KOPT-K1 (cell line): Measurements from ENCODE around the gene CELSR1.
"Not testable (repeated sequence)": the region's sequence is repeated elsewhere in the genome, so short reads cannot be mapped to it uniquely, and the experiment has no call there.

Experiments used
- H3K27ac ChIP-seq: fragments of 200-600 bp; sonication (generic); 2 replicates; pipeline ENCODE4 v1.5.1; 2016; ENCODE audit warnings: antibody characterized with exemption, mild to moderate bottlenecking, low read depth, low read length; ENCODE audit not compliant: poor library complexity, severe bottlenecking
- H3K36me3 ChIP-seq: fragments of 200-600 bp; sonication (generic); 2 replicates; pipeline ENCODE4 v1.5.1; 2017; ENCODE audit warnings: antibody characterized with exemption, mild to moderate bottlenecking, low read length, moderate library complexity; ENCODE audit not compliant: insufficient read depth
- H3K9me3 ChIP-seq: fragments of 200-600 bp; sonication (generic); 2 replicates; pipeline ENCODE4 v1.5.1; 2017; ENCODE audit warnings: antibody characterized with exemption, low read length, mild to moderate bottlenecking; ENCODE audit not compliant: insufficient read depth, poor library complexity, severe bottlenecking

CELSR1 gene

GRCh38 chr22:46406349-46406748, 131.1 kb downstream of the CELSR1 start:
- H3K9me3 ChIP-seq = no peaks in the 10 kb centered on the region
- no peak overlapping the region for H3K27ac ChIP-seq
- no peaks in the 10 kb centered on the region for H3K36me3 ChIP-seq

DNA sequence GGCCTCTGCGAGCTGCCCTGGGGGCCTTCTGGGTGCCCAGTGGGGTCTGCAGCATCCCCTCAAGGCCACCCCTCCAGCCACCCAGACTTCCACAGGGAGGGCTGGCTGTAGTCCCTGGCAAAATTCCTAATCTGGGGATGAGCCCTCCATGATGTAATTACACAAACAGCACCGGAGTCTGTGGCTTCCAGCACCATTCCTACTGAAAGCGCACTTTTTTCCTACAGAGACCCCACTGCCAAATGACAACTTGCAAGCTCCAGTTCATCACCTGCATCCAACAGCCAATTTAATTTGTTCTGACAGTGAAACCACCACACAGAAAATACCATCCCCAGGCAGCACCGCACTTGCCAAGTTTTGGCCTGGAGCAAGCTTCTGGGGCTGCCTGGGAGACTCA, 131.5 kb downstream of the CELSR1 start:
- no peaks in the 10 kb centered on the region for H3K9me3 ChIP-seq
- H3K27ac ChIP-seq = no peak overlapping the region
- H3K36me3 ChIP-seq = no peaks in the 10 kb centered on the region

DNA sequence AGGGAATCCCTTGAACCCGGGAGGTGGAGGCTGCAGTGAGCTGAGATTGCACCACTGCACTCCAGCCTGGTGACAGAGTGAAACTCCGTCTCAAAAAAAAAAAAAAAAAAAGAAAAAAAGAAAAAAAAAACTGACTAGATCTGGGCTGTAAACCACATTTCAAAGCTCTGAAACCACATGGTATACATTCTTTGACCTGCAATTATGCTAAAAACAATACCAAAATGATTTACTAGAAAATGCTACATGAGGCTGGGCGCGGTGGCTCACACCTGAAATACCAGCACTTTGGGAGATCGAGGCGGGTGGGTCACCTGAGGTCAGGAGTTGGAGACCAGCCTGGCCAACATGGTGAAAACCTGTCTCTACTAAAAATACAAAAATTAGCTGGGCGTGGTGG, 133.5 kb downstream of the CELSR1 start:
- not testable (repeated sequence) for H3K27ac ChIP-seq, H3K36me3 ChIP-seq, H3K9me3 ChIP-seq

DNA sequence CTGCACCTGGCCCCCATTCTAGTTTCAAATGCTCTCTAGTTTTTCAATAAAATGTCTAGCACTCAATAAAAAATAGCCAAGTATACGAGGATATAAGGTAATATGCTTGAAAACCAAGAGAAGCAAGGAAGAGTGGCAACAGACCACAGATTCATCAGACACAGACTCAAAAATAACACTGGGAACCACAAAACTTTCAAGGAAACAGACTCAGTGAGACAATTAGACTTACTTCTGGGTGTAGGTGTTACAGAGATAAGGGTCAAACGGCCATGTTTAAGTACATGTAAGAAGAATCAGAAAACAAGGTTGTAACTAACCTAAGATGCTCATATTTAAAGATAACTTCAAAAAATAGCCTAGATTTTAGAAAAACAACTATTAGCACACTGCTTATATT, 134.9 kb downstream of the CELSR1 start:
- H3K27ac ChIP-seq = no peak overlapping the region
- no peaks in the 10 kb centered on the region for H3K9me3 ChIP-seq
- no peaks in the 10 kb centered on the region for H3K36me3 ChIP-seq

DNA sequence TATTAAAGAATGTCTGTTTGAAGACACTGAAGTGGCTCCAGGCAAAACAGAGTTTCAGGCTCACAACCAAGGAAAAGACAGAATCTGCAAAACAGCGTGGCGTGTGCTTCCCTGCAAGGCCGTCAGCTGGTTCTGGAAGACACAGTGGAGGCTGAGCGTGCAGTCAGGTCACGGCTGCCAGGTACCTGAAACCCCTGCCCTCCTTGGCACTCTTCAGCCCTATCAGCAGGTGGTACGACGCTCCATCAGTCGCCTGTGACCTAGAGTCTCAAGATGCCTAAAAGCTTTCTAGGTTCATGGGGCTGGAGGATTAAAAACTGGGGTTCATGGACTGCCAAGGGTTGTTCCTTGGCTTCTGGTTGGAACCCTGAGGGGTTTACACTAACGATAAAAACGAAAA, 136.1 kb downstream of the CELSR1 start:
- Histone ChIP-seq H3K36me3 (no peaks in the 10 kb centered on the region), H3K9me3 (no peaks in the 10 kb centered on the region), H3K27ac (no peak overlapping the region)

DNA sequence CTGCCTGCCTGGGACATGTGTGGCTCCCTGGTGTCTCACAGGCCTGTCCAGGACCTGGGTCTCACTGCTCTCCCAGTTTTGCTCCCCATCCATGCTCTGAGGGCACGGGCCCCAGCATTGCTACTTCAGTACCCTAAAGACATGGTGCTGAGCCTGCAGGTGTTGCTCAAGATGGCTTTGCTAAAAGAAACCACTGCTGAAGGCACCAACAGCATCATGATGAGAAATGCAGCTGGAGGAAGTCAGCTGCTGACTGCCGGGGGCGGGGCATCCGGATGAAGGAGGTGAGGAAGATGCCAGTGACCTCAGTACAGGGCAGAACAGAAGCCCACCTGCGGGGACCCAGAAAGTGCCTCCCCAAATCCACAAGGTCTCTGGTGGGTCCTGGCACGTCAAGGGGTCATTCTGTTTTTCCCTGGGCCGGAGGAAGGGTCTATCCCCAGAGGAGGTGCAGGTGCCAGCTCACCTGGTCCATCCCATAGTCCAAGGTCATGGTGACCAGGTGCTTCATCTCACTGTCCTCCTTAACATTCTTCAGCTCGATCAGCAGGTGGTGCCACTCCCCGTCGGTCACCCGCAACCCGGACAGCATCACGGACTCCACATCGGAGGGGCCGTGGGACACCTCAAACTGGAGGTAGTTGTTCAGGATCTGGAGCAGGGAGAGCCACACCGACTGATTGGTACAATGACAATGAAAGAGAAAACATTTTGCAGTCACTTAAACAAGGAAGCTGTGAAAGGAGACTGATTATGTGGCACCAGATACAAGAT, 138.0 kb downstream of the CELSR1 start:
- Histone ChIP-seq H3K9me3 (no peaks in the 10 kb centered on the region), H3K27ac (no peak overlapping the region), H3K36me3 (no peaks in the 10 kb centered on the region)

- Histone ChIP-seq H3K9me3 (no peaks in the 10 kb centered on the region), H3K36me3 (no peaks in the 10 kb centered on the region), H3K27ac (no peak overlapping the region)
Observed at GRCh38 chr22:46397951-46398350, 139.5 kb downstream of the CELSR1 start.

DNA sequence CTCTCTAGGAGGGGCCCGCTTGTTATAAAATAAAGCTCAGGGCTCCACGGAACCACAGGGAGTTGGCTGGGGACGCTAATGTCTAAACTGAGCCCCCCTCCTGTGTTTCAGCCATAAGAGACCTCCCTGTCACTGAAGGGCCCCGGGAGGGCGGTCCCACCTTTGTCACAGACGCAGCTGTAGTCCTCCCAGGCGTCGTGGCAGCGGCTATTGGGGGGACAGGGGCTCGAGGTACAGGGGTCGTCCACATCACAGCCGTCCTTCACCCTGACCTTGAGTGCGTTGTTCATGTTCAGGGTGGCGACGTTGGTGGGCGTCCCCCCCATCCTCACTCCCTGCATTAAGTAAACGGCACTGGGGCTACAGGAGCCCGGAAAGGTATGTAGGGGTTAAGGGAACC, 139.9 kb downstream of the CELSR1 start:
- no peak overlapping the region for H3K27ac ChIP-seq
- no peaks in the 10 kb centered on the region for H3K9me3 ChIP-seq
- H3K36me3 ChIP-seq = no peaks in the 10 kb centered on the region

- H3K27ac ChIP-seq, H3K9me3 ChIP-seq, H3K36me3 ChIP-seq: not testable (repeated sequence)
Observed at GRCh38 chr22:46397049-46397448, 140.4 kb downstream of the CELSR1 start.

DNA sequence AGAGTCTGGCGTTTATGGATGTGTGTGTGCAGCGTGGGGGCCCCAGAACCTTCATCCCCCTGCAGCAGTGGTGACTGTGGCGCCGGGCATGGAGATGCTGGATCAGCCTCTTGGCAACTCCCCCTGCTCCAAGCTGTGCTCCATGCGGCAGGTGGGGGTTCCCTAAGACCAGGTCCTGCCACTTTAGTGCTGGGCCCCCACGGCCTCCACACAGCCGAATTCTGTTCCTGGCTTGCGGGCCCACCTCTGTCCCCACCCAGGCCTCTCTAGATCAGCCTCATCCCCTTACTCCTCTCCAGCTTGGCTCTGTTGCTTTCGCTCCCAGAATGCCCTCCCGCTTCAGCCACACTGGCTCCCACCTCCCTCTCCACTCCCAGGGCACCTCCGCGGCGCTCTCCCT, 142.3 kb downstream of the CELSR1 start:
- no peaks in the 10 kb centered on the region for H3K36me3 ChIP-seq
- H3K27ac ChIP-seq = no peak overlapping the region
- no peaks in the 10 kb centered on the region for H3K9me3 ChIP-seq

- no peaks in the 10 kb centered on the region for H3K36me3 ChIP-seq
- no peaks in the 10 kb centered on the region for H3K9me3 ChIP-seq
- H3K27ac ChIP-seq = no peak overlapping the region
Observed at GRCh38 chr22:46394622-46395021, 142.8 kb downstream of the CELSR1 start.

DNA sequence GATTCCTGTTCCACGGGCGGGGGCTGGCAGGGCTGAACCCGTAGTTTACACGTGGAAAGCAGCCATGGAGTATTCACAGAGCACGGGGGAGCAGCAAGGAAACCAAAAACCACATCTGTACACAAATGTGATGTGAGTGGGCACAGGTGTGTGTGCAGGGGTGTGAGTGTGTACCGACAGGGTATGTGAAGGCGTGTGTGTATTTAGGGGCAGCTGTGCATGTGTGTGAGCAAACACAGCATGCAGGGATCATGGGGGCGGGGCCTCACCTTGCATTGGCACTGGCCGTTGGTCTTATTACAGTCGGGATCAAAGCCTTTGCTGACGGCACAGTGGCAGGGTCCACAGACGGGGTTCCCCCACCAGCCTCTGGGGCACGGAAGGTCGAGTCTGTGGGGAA, 143.5 kb downstream of the CELSR1 start:
- no peaks in the 10 kb centered on the region for H3K36me3 ChIP-seq
- no peaks in the 10 kb centered on the region for H3K9me3 ChIP-seq
- H3K27ac ChIP-seq = no peak overlapping the region

- H3K27ac ChIP-seq = no peak overlapping the region
Observed at GRCh38 chr22:46392137-46392844, 145.1 kb downstream of the CELSR1 start.

GRCh38 chr22:46391486-46392136, 145.8 kb downstream of the CELSR1 start:
- no peaks in the 10 kb centered on the region for H3K36me3 ChIP-seq
- H3K27ac ChIP-seq = no peak overlapping the region

More at GRCh38 chr22:46392137-46392844, 145.1 kb downstream of the CELSR1 start:
- no peaks in the 10 kb centered on the region for H3K36me3 ChIP-seq
- no peaks in the 10 kb centered on the region for H3K9me3 ChIP-seq

DNA sequence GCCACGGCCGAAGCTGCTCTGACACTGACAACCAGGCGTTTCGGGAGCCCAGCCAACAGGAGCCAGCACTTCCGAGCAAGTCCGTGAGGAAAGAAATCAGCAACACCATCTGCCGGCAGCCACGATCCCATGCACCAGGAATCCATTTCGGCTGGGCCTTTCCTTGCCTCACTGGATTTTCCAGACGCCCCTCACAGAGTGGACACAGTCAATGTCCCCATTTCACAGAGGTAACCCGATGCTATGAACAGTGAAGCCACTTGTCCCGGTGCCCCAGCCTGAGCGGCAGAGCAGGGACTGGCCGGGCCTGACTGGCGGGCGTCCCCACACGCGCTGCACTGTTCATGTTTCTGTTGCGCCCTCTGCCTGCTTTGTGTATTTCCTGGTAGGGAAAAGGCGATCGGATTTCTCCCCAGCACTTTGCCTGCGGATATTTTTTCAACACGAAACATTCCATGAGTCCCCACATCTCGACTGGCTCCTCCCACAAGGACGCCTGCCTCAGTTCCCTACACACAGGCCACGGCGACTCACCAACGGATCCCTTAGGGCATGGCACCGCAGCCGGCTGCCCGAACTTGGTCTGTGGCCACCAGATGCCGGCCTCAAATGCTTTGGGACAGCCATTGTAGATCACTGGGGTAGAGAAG, 146.6 kb downstream of the CELSR1 start:
- H3K27ac ChIP-seq = no peak overlapping the region
- no peaks in the 10 kb centered on the region for H3K9me3 ChIP-seq
- no peaks in the 10 kb centered on the region for H3K36me3 ChIP-seq

More at GRCh38 chr22:46391486-46392136, 145.8 kb downstream of the CELSR1 start:
- H3K9me3 ChIP-seq = no peaks in the 10 kb centered on the region
